GM12878 (cell line): ENCODE results near the gene IKZF5. TPM values are rescaled to one million over a fixed set of nuclear protein-coding genes. Genes with fewer than 3 reads are reported as not detected.

Experiments used
- ATAC-seq: fragments of 200-7000 bp; cut with Tn5 transposase; 3 replicates; pipeline ENCODE4 v1.9.1; 2020; ENCODE audit warnings: mild to moderate bottlenecking, moderate library complexity
- BruUV-seq: library from RNA; stranded (reverse); fragments of 400-500 nt; replicated peaks from 2 replicates; lab custom pipeline; 2021; lab: Mats Ljungman, UMichigan
- CTCF ChIA-PET: fragments of 300-600 bp; sonication (Branson Sonifier 250); formaldehyde crosslinking; extraction: SDS; loops from one replicate; lab custom pipeline; 2021; ENCODE audit warnings: inconsistent platforms; lab: Yijun Ruan, JAX
- POLR2A ChIA-PET: fragments of 350-600 bp; formaldehyde crosslinking; extraction: SDS; loops from one replicate; lab custom pipeline; 2021; ENCODE audit warnings: inconsistent platforms; lab: Charles Lee
- RAD21 ChIA-PET: fragments of 300-600 bp; sonication (Branson Sonifier 250); formaldehyde crosslinking; loops from one replicate; lab custom pipeline; 2023; ENCODE audit warnings: antibody characterized with exemption; ENCODE audit not compliant: unreplicated experiment; lab: Charles Lee
- SMC1A ChIA-PET: fragments of 300-600 bp; sonication (Branson Sonifier 250); formaldehyde crosslinking; loops from one replicate; lab custom pipeline; 2023; ENCODE audit not compliant: unreplicated experiment, uncharacterized antibody; lab: Charles Lee
- DNase-seq: peaks from one replicate; pipeline ENCODE4 v3.0.0-alpha.2; 2011; ENCODE audit warnings: low read depth, low spot score
- FAIRE-seq: peaks from 3 replicates; lab custom pipeline; 2011; peaks lifted over from hg19 to GRCh38; lab: Jason Lieb, UNC
- H2AFZ ChIP-seq: 2 replicates; pipeline ENCODE4 v1.6.0; 2011; ENCODE audit warnings: low read depth, low read length, control low read depth; ENCODE audit not compliant: control insufficient read depth
- H3K27ac ChIP-seq: 2 replicates; pipeline ENCODE4 v1.5.1; 2011; ENCODE audit warnings: control low read depth; ENCODE audit not compliant: control insufficient read depth, insufficient read depth
- H3K27me3 ChIP-seq, 2 experiments: replicated peaks in 1 of 2; 2 replicates each; pipeline versions ENCODE4 v1.6.0 to v1.6.1; 2011; ENCODE audit warnings: low read length in 1 of 2; ENCODE audit not compliant: control insufficient read depth in 2 of 2, insufficient read depth in 2 of 2
- H3K36me3 ChIP-seq, 2 experiments: 2 replicates each; pipeline ENCODE4 v1.5.1; 2011; ENCODE audit warnings: low read length in 1 of 2; ENCODE audit not compliant: control insufficient read depth in 2 of 2, insufficient read depth in 2 of 2
- H3K4me1 ChIP-seq: 2 replicates; pipeline ENCODE4 v1.6.1; 2011; ENCODE audit warnings: mild to moderate bottlenecking, low read length, moderate library complexity, mixed read lengths; ENCODE audit not compliant: control insufficient read depth, insufficient read depth
- H3K4me2 ChIP-seq: 2 replicates; pipeline ENCODE4 v1.6.0; 2011; ENCODE audit warnings: control low read depth; ENCODE audit not compliant: control insufficient read depth, insufficient read depth
- H3K4me3 ChIP-seq: fragments of 200-600 bp; sonication (generic); 2 replicates; pipeline ENCODE4 v1.5.1; 2016
- H3K79me2 ChIP-seq: 2 replicates; pipeline ENCODE4 v1.6.0; 2011; ENCODE audit warnings: low read length; ENCODE audit not compliant: control insufficient read depth, insufficient read depth
- H3K9ac ChIP-seq: 2 replicates; pipeline ENCODE4 v1.8.0; 2011; ENCODE audit warnings: low read length, control low read depth, mixed read lengths; ENCODE audit not compliant: control insufficient read depth, insufficient read depth
- H3K9me3 ChIP-seq: replicated peaks from 3 replicates; pipeline ENCODE4 v1.5.1; 2011; ENCODE audit warnings: mild to moderate bottlenecking, low read length; ENCODE audit not compliant: control insufficient read depth, insufficient read depth
- H4K20me1 ChIP-seq: 2 replicates; pipeline ENCODE4 v1.6.0; 2011; ENCODE audit not compliant: control insufficient read depth, insufficient read depth
- CTCF ChIP-seq, 3 experiments: IDR thresholded peaks in 2 of 3; conservative IDR thresholded peaks in 1 of 3; 2 replicates each; pipeline ENCODE4 v1.5.1; 2011; ENCODE audit warnings: low read depth in 3 of 3, low read length in 3 of 3, mild to moderate bottlenecking in 3 of 3, control low read depth in 2 of 3, moderate library complexity in 2 of 3, inconsistent platforms in 1 of 3, mixed read lengths in 1 of 3; ENCODE audit not compliant: control insufficient read depth in 2 of 3, insufficient read depth in 1 of 3; ENCODE audit errors: extremely low read depth in 1 of 3
- RAD21 ChIP-seq: IDR thresholded peaks from 2 replicates; pipeline ENCODE4 v1.6.1; 2011; ENCODE audit warnings: mild to moderate bottlenecking, low read depth, low read length, moderate library complexity; ENCODE audit not compliant: insufficient read depth
- SMC3 ChIP-seq: IDR thresholded peaks from 2 replicates; pipeline ENCODE4 v1.6.1; 2011; ENCODE audit warnings: low read length, improper control_type of control experiment, borderline replicate concordance
- SREBF1 ChIP-seq: IDR thresholded peaks from 2 replicates; pipeline ENCODE4 v1.6.1; 2012; ENCODE audit warnings: mild to moderate bottlenecking, low read length
- WGBS: methylation state at CpG from one replicate; pipeline ENCODE4 v1.1.6; 2016; ENCODE audit warnings: low lambda C conversion rate; ENCODE audit not compliant: insufficient replicate concordance, insufficient coverage; ENCODE audit errors: missing lambda C conversion rate; 5-methylcytosine and 5-hydroxymethylcytosine counted together
- in situ Hi-C: fragments of 300-500 bp; cut with MboI; formaldehyde crosslinking; loops from 9 replicates; pipeline ENCODE4 v1.14.3; 2018; ENCODE audit warnings: mixed read lengths
- intact Hi-C: fragments of 100-400 bp; cut with micrococcal nuclease; formaldehyde crosslinking; loops from one replicate; pipeline ENCODE4 v1.14.2; 2022; ENCODE audit not compliant: unreplicated experiment
- polyA plus RNA-seq, 11 experiments: library from polyadenylated mRNA; depleted of rRNA in 4 of 11; unstranded in 6 of 11; stranded (reverse) in 5 of 11; fragments of >200 nt; fragmentation: Nextera tagmentation in 4 of 11; fragmentation: Illumina TruSeq in 1 of 11; extraction: Ambion mirVana in 4 of 11; extraction: Trizol in 1 of 11; gene quantifications; 1 replicate in 1 of 11; 2 replicates in 10 of 11; pipeline versions ENCODE4 v1.2.1 to v1.2.3, GENCODE V29; 2011 to 2016; ENCODE audit warnings: inconsistent platforms in 2 of 11, missing spikeins in 2 of 11, low read depth in 1 of 11
- total RNA-seq, 4 experiments: library from RNA; depleted of rRNA in 3 of 4; stranded (reverse); fragments of >200 nt in 3 of 4; fragmentation: Illumina TruSeq in 1 of 4; extraction: Trizol in 1 of 4; gene quantifications; 2 replicates each; pipeline versions ENCODE4 v1.2.1 to v1.2.3, GENCODE V29; 2013 to 2021

The IKZF5 gene
- total and polyA plus RNA-seq, 10 of the 15 experiments (the other 5 are each of a cell fraction or from before 2014, with no cell fraction given), result 5.3 to 23.2 (median 11.8) TPM

- ChIA-PET POLR2A (no interaction called here), CTCF (interaction anchor here (1.6 to 5.5 kb wide), 3 partner anchors 23 to 513 kb away, joined by 11 to 42 read pairs (median 38); no protein-coding TSS in a partner anchor)
- in situ Hi-C loops, result loop anchor here (5.0 kb wide), 1 partner anchor 508 kb away; no protein-coding TSS in a partner anchor
- 51% methylated on average over 2 of the region's 2 CpGs for WGBS
- no peaks in the 10 kb centered on the region; a peak in 1 of 4 replicates for H3K36me3 ChIP-seq
- no peaks in the 10 kb centered on the region for H3K9me3 ChIP-seq
- DNase-seq, result no peak
- H4K20me1 ChIP-seq, result no peaks in the 10 kb centered on the region
- no peaks in the 10 kb centered on the region for H3K27me3 ChIP-seq
- no peak for FAIRE-seq
- H3K4me3 ChIP-seq, result no peak overlapping the region
- H3K4me1 ChIP-seq, result 0 out of 2 replicates have a peak, but pooled peaks cover 2% of the 10 kb centered on the region
- H2AFZ ChIP-seq, result no peak overlapping the region
- H3K27ac ChIP-seq, result no peak overlapping the region
- ATAC-seq, result no peak
- BruUV-seq, result no TSS peak
- H3K9ac ChIP-seq, result no peak overlapping the region
- TF ChIP-seq RAD21 (peak; percentile 48), CTCF (IDR thresholded peaks at IDR 0.05 in 2 of 3, conservative IDR thresholded peaks at IDR 0.05 in 1 of 3; ENCODE audit: control insufficient read depth in 2 of 3, extremely low read depth in 1 of 3, insufficient read depth in 1 of 3, low read depth in 3 of 3, low read length in 3 of 3) (peak in 1 of 3 experiments; percentile 13; a peak in 1 of 6 replicates), SREBF1 (no peak), SMC3 (0 out of 2 replicates have a peak, but pooled peaks have one; percentile 13)
- TF ChIP-seq, all 136 proteins: peak for 3
- SMC1A ChIA-PET, result interaction anchor here (2.5 kb wide), 1 partner anchor 336 kb away, joined by 8 read pairs; no protein-coding TSS in a partner anchor
- Histone ChIP-seq H3K4me2 (no peak overlapping the region), H3K79me2 (no peaks in the 10 kb centered on the region)
- intact Hi-C loops, result loop anchor here (5.0 kb wide), 2 partner anchors 338 to 923 kb away; no protein-coding TSS in a partner anchor
- RAD21 ChIA-PET, result no interaction called here
These were observed 35.8 kb upstream of the IKZF5 start for GRCh38 chr10:123044391-123044790.
